ENCODE measurements around the gene BMERB1.
"Not testable (repeated sequence)": the region's sequence is repeated elsewhere in the genome, so short reads cannot be mapped to it uniquely, and the experiment has no call there.

Gene BMERB1

GRCh38 chr16:15459791-15460190 lies 25.4 kb downstream of the BMERB1 start:
- FAIRE-seq (no peak), DNase-seq (ENCODE audit: insufficient read length, low spot score) (no peak)

GRCh38 chr16:15460601-15461000 lies 26.2 kb downstream of the BMERB1 start:
- DNase-seq (ENCODE audit: insufficient read length, low spot score) = no peak
- FAIRE-seq = no peak

GRCh38 chr16:15461376-15461775 lies 27.0 kb downstream of the BMERB1 start:
- FAIRE-seq (no peak), DNase-seq (ENCODE audit: insufficient read length, low spot score) (no peak)

- no peak for DNase-seq (ENCODE audit: insufficient read length, low spot score)
- FAIRE-seq = no peak
Observed at GRCh38 chr16:15464401-15465186, 30.2 kb downstream of the BMERB1 start.

DNA sequence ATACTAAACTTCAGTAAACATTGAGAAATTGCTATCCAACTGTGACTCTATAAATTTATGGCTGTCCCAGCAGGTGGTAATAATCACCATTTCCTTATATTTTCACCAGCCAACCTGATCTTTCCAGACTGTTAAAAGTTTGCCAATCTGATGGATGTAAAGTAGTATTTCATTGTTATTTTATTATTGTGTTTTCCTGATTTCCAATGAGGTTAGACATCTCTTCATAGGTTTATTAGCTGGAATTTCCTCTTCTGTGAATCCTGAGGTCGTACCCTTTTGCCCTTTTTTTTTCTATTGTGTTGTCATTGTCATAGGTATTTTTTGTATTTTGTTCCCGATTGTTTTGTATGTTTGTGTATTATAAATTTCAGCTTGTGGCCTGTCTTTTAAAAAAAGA lies 31.7 kb downstream of the BMERB1 start:
- DNase-seq (ENCODE audit: insufficient read length, low spot score) (no peak), FAIRE-seq (no peak)

DNA sequence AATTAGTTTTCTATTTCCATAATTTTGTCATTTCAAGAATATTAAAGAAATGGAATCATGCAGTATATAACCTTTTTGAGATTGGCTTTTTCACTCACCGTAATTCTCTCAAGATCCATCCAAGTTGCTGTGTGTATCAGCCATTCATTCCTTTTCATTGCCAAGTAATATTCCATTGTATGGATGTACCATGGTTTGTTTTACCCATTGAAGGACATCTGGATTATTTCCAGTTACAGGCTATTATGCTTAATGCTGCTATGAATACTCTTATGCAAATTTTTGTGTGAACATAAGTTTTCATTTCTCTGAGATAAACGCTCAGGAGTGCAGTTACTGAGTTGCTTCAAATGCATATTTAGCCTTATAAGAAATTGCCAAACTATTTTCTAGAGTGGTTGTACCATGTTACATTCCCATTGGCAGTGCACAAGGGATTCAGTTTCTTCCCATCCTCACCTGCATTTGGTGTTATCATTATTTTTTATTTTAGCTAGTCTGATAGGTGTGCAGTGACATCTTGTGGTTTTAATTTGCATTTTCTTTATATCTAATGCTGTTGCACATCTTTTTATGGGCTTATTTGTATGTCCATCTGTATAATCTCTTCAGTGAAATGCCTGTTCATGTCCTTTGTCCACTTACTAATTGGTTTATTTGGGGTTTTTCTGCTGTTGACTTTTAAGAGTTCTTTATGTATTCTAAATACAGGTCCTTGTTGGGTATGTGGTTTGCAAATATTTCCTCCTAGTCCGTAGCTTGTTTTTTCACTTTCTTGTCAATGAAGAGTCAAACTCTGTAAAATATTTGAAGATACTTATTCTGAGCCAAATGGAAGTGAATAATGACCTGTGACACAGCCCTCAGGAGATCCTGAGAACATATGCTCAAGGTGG lies 32.7 kb downstream of the BMERB1 start:
- DNase-seq (ENCODE audit: insufficient read length, low spot score) = no peak
- no peak for FAIRE-seq

GRCh38 chr16:15476971-15477370 lies 42.6 kb downstream of the BMERB1 start:
- not testable (repeated sequence) for FAIRE-seq; DNase-seq (ENCODE audit: insufficient read length, low spot score)

DNA sequence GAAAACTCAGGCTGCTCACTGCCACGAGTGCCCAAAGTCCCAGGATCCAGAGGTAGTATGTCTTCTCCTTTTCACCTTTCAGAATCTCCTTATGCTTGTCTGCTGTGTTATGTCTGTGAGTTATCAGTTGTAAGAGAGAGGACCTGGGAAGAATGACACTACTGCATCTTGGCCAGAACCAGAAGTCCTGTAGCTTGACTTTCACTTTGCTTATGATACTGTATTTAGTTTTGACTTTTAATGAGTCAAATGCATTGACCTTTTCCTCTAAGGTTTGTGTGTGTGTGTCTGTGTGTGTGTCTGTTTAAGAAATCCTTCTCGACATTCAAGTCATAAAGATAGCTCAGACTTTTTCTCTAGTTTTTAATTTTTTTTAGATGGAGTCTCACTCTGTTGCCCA lies 43.4 kb downstream of the BMERB1 start:
- no peak for DNase-seq (ENCODE audit: insufficient read length, low spot score)
- FAIRE-seq = no peak

DNA sequence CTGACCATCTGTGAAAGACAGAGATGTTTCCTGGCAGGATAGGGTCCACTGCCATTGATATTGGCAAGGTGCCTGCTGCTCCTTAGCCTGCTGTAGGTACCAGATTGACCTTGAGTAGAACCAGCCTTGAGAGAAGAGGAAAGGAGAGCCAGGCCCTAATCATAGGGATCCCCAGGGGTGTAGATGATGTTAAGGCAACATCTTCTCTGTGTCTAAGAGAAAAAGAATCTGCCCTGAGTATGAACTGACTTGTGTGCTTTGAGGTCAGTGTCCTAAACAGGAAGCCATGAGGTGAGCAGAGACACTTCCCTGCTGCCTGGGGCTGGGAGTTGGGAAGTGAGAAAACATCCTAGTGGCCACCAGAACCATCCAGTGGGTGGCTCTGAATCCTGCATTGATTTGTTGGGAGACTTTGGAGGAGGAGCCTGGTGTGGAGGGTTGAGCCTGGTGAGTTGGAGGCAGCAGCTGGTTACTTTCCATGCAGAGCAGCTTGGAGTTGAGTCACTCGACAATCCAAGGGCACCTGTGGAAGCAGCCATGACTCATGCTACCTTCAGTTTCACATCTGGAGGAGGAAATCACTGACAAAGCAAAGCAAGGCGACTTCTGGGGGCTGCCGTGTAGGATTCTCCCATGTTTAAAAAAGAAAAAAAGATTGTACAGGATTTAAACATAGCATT lies 47.8 kb downstream of the BMERB1 start:
- peak; percentile 89 for DNase-seq (ENCODE audit: insufficient read length, low spot score)
- peak; percentile 77 for FAIRE-seq

GRCh38 chr16:15482748-15483298 lies 48.4 kb downstream of the BMERB1 start:
- FAIRE-seq (no peak), DNase-seq (ENCODE audit: insufficient read length, low spot score) (no peak)

- FAIRE-seq (no peak), DNase-seq (ENCODE audit: insufficient read length, low spot score) (no peak)
Observed at GRCh38 chr16:15483857-15484256, 49.5 kb downstream of the BMERB1 start.

- FAIRE-seq = no peak
Observed at GRCh38 chr16:15484662-15485061, 50.3 kb downstream of the BMERB1 start.

GRCh38 chr16:15485175-15485574 lies 50.8 kb downstream of the BMERB1 start:
- no peak for DNase-seq (ENCODE audit: insufficient read length, low spot score)
- no peak for FAIRE-seq

More at GRCh38 chr16:15484662-15485061, 50.3 kb downstream of the BMERB1 start:
- no peak for DNase-seq (ENCODE audit: insufficient read length, low spot score)

- DNase-seq (ENCODE audit: insufficient read length, low spot score) = no peak
- FAIRE-seq = no peak
Observed at GRCh38 chr16:15486661-15487060, 52.3 kb downstream of the BMERB1 start.

DNA sequence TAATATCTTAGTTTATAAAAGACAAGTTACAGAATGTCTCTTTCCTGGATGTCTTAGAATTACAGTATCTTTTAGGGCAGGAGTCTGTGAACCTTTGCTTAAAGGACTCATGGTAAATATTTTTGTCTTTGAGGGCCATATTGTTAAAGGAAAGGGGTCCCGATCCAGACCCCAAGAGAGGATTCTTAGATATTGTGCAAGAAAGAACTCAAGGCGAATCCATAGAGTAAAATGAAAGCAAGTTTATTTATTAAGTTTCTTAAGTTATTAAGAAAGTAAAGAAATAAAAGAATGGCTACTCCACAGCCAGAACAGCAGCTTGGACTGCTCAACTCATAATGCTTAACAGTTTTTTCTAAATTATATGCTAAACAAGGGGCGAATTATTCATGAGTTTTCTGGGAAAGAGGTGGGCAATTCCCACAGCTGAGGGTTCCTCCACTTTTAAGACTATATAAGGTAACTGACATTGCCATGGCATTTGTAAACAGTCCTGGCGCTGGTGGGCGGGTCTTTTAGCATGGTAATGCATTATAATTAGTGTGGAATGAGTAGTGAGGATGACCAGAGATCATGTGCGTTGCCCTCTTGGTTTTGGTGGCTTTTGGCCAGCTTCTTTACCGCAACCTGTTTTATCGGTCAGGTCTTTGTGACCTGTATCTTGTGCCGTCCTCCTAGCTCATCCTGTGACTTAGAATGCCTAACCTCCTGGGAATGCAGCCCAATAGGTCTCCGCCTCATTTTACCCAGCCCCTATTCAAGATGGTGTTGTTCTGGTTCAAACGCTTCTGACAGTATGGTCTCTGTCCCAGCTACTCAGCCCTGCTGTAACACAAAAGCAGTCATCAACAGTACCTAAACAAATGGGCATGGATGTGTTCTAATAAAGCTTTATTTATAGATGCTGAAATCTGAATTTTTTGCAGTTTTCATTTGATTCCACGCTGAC lies 53.2 kb downstream of the BMERB1 start:
- no peak for DNase-seq (ENCODE audit: insufficient read length, low spot score)
- FAIRE-seq = no peak

- DNase-seq (ENCODE audit: insufficient read length, low spot score) (no peak), FAIRE-seq (no peak)
Observed at GRCh38 chr16:15489016-15489415, 54.6 kb downstream of the BMERB1 start.

GRCh38 chr16:15490123-15490711 lies 55.8 kb downstream of the BMERB1 start:
- FAIRE-seq = no peak
- no peak for DNase-seq (ENCODE audit: insufficient read length, low spot score)

- no peak for DNase-seq (ENCODE audit: insufficient read length, low spot score)
- FAIRE-seq = no peak
Observed at GRCh38 chr16:15491411-15491810, 57.0 kb downstream of the BMERB1 start.

DNA sequence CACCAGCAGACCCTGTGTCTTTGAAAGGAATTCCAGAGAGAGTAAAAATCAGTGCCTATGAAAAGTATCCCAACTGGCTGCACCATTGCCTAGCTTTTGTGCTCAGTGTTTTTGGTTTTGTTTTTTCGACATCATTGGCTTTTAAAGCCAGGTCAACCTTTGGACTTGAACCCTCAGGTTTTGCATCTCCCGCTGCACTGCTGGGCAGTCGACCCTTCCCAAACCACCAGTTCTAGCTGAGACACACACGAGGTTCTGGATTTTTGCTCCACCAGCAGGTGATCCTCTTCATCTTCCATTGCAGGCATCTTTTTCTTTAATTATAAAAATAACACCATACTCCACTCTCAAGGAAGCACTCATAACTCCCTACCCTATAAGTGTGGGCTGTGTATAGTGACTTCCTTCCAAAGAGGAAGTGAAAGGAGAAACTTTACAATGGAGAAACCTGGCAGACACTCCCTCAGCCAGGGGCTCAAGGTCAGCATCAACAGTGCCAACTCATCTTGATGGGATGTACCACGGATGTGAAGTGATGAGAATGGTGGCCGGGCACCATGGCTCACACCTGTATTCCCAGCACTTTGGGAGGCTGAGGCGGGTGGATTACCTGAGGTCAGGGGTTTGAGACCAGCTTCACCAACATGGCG lies 57.8 kb downstream of the BMERB1 start:
- no peak for DNase-seq (ENCODE audit: insufficient read length, low spot score)
- FAIRE-seq = no peak

Data from HTR-8/SVneo (cell line).